Measurements from ENCODE around the gene IFT20.

The IFT20 gene

DNA sequence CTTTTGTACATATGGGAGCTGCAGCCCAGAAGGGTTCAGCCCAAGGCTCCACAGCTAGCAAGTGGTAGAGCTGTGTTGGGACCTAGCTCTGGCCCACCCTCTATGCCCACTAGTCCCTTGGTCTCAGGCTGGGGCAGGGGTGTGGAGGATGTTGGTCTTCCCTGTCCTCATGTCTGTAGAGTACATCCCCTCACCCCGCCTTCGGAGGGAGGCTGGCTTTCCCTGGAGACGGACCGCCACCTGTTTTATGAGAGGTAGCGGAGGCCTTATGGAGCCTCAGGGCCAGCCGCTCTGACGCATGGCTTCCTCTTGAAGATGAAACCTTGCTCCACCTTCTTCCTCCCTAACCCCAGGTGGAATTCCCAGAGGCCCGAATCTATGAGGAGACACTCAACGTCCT, 8.7 kb upstream of the IFT20 start:
- POLR2A ChIA-PET: interaction anchor here (2.2 to 5.9 kb wide), 2 partner anchors 8 to 14 kb away, joined by 7 to 53 read pairs; partner anchors contain the start of genes IFT20, POLDIP2 and TNFAIP1
- no peak overlapping the region for H3K27ac ChIP-seq (ENCODE audit: extremely low read depth, low read depth, low read length)
- H3K4me1 ChIP-seq (ENCODE audit: control insufficient read depth, insufficient read depth, low read length): no peaks in the 10 kb centered on the region
- no peak overlapping the region for H3K4me3 ChIP-seq (ENCODE audit: low read depth, low read length)
- no peak for TF ChIP-seq ZEB2 (tag by site-specific recombination; IDR thresholded peaks at IDR 0.05)
- TF ChIP-seq, protein P1, sequence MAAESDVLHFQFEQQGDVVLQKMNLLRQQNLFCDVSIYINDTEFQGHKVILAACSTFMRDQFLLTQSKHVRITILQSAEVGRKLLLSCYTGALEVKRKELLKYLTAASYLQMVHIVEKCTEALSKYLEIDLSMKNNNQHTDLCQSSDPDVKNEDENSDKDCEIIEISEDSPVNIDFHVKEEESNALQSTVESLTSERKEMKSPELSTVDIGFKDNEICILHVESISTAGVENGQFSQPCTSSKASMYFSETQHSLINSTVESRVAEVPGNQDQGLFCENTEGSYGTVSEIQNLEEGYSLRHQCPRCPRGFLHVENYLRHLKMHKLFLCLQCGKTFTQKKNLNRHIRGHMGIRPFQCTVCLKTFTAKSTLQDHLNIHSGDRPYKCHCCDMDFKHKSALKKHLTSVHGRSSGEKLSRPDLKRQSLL (tag by site-specific recombination; IDR thresholded peaks at IDR 0.05): 0 out of 2 replicates have a peak, but pooled peaks have one; percentile 41
- H3K36me3 ChIP-seq (ENCODE audit: control insufficient read depth in 2 of 2, insufficient read depth in 1 of 2, low read length in 2 of 2): peaks cover 25 to 97% of the 10 kb centered on the region in 2 experiments
- CTCF ChIA-PET: interaction anchor here (0.6 to 1.0 kb wide), 2 partner anchors 73 to 115 kb away, joined by 3 to 6 read pairs; no protein-coding TSS in a partner anchor
- H3K9me3 ChIP-seq (ENCODE audit: control insufficient read depth, insufficient read depth, low read depth, low read length): no peaks in the 10 kb centered on the region

DNA sequence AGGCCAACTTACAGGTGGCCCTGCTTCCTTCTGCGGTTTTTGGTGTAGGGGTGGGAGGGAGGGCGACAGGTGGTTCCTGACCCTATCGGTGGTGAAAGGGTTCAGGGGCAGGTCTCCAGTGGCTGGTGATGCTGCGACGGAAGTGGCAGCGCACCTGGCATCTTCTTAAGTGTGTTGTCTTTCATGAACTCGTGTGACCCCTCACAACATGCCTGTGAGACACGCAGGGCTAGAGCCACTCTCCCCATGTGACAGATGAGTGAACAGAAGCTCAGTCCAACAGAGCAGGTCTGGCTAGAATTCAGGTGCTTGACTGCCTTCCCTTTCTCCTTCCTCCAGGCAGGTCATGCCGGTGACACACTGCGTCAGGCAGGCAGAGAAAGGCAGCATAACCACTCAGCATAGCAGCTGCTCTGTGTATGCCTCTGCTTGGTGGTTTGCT, 8.2 kb upstream of the IFT20 start:
- ChIA-PET POLR2A (interaction anchor here (2.2 to 5.9 kb wide), 2 partner anchors 8 to 14 kb away, joined by 7 to 53 read pairs; partner anchors contain the start of genes IFT20, POLDIP2 and TNFAIP1), CTCF (interaction anchor here (0.5 to 1.0 kb wide), 3 partner anchors 73 to 253 kb away, joined by 3 to 6 read pairs (median 3); no protein-coding TSS in a partner anchor)
- H3K4me1 ChIP-seq (ENCODE audit: control insufficient read depth, insufficient read depth, low read length): no peaks in the 10 kb centered on the region
- no peaks in the 10 kb centered on the region for H3K9me3 ChIP-seq (ENCODE audit: control insufficient read depth, insufficient read depth, low read depth, low read length)
- H3K27ac ChIP-seq (ENCODE audit: extremely low read depth, low read depth, low read length): no peak overlapping the region
- TF ChIP-seq ZNF670 (tag by site-specific recombination; IDR thresholded peaks at IDR 0.05; ENCODE audit: low read depth) (no peak), SALL2 (tag by site-specific recombination; IDR thresholded peaks at IDR 0.05; ENCODE audit: borderline replicate concordance) (no peak), ZBTB1 (tag by site-specific recombination; IDR thresholded peaks at IDR 0.05) (no peak), SCRT2 (tag by site-specific recombination; IDR thresholded peaks at IDR 0.05) (peak; percentile 81), ZNF48 (tag by site-specific recombination; IDR thresholded peaks at IDR 0.05) (no peak), ZNF391 (tag by site-specific recombination; IDR thresholded peaks at IDR 0.05; ENCODE audit: borderline replicate concordance, low read depth) (no peak), ZNF600 (tag by site-specific recombination; IDR thresholded peaks at IDR 0.05) (peak; percentile 79)
- TF ChIP-seq, protein P2, sequence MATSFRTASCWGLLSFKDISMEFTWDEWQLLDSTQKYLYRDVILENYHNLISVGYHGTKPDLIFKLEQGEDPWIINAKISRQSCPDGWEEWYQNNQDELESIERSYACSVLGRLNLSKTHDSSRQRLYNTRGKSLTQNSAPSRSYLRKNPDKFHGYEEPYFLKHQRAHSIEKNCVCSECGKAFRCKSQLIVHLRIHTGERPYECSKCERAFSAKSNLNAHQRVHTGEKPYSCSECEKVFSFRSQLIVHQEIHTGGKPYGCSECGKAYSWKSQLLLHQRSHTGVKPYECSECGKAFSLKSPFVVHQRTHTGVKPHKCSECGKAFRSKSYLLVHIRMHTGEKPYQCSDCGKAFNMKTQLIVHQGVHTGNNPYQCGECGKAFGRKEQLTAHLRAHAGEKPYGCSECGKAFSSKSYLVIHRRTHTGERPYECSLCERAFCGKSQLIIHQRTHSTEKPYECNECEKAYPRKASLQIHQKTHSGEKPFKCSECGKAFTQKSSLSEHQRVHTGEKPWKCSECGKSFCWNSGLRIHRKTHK (tag by site-specific recombination; IDR thresholded peaks at IDR 0.05): no peak
- TF ChIP-seq, protein P3, sequence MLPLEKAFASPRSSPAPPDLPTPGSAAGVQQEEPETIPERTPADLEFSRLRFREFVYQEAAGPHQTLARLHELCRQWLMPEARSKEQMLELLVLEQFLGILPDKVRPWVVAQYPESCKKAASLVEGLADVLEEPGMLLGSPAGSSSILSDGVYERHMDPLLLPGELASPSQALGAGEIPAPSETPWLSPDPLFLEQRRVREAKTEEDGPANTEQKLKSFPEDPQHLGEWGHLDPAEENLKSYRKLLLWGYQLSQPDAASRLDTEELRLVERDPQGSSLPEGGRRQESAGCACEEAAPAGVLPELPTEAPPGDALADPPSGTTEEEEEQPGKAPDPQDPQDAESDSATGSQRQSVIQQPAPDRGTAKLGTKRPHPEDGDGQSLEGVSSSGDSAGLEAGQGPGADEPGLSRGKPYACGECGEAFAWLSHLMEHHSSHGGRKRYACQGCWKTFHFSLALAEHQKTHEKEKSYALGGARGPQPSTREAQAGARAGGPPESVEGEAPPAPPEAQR (tag by site-specific recombination; IDR thresholded peaks at IDR 0.05): no peak
- H3K4me3 ChIP-seq (ENCODE audit: low read depth, low read length): no peak overlapping the region
- peaks cover 20 to 94% of the 10 kb centered on the region in 2 experiments for H3K36me3 ChIP-seq (ENCODE audit: control insufficient read depth in 2 of 2, insufficient read depth in 1 of 2, low read length in 2 of 2)

DNA sequence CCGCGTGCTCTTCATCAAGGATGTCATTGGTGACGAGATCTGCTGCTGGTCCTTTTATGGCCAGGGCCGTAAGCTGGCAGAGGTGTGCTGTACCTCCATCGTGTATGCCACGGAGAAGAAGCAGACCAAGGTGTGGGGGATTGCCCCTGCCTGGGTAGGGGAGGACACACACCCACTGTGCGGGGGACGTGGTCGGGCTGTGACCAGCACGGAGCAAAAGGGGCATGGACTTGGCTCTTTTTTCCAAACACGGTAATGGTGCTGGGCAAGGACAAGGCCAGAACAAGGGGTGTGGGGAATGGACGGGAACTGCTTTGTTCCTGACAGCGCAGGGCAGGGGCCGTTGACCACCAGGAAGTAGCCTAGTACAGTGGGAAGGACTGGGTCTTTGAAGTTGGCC, 7.0 kb upstream of the IFT20 start:
- ChIA-PET POLR2A (interaction anchor here (1.0 kb wide), 1 partner anchor 10 kb away, joined by 3 read pairs; no protein-coding TSS in a partner anchor), CTCF (no interaction called here)
- Histone ChIP-seq H3K27ac (ENCODE audit: extremely low read depth, low read depth, low read length) (no peak overlapping the region), H3K4me1 (ENCODE audit: control insufficient read depth, insufficient read depth, low read length) (no peaks in the 10 kb centered on the region), H3K9me3 (ENCODE audit: control insufficient read depth, insufficient read depth, low read depth, low read length) (no peaks in the 10 kb centered on the region), H3K4me3 (ENCODE audit: low read depth, low read length) (no peak overlapping the region), H3K36me3 (ENCODE audit: control insufficient read depth in 2 of 2, insufficient read depth in 1 of 2, low read length in 2 of 2) (peaks cover 11 to 83% of the 10 kb centered on the region in 2 experiments)
- TF ChIP-seq ZNF548 (tag by site-specific recombination; IDR thresholded peaks at IDR 0.05) (no peak), GLI4 (tag by site-specific recombination; IDR thresholded peaks at IDR 0.05) (no peak)

DNA sequence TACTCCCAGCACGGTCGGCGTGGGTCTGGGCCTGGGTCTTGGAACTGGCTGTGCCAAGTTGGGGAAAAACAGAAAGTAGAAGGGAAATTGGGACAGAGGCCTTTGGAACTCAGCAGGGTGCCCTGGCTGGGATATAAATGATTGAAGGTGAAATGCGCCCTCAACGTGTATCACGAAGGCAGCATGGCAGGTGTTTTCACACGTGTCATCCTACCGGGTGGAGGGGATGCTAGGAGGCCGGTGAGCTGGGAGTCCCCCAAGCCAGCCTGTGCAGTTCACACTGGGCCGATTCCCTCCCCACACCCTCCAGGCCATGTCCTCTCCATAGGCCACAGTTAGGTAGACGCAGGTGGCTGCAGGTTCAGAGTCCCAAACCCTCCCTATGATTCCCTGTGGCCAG, 6.2 kb upstream of the IFT20 start:
- no peaks in the 10 kb centered on the region for H3K9me3 ChIP-seq (ENCODE audit: control insufficient read depth, insufficient read depth, low read depth, low read length)
- ChIA-PET CTCF (no interaction called here), POLR2A (interaction anchor here (1.0 kb wide), 1 partner anchor 10 kb away, joined by 3 read pairs; no protein-coding TSS in a partner anchor)
- H3K36me3 ChIP-seq (ENCODE audit: control insufficient read depth in 2 of 2, insufficient read depth in 1 of 2, low read length in 2 of 2): peaks cover 9 to 75% of the 10 kb centered on the region in 2 experiments; a peak in 1 of 3 replicates
- peaks cover 4% of the 10 kb centered on the region for H3K4me1 ChIP-seq (ENCODE audit: control insufficient read depth, insufficient read depth, low read length)
- H3K27ac ChIP-seq (ENCODE audit: extremely low read depth, low read depth, low read length): no peak overlapping the region
- H3K4me3 ChIP-seq (ENCODE audit: low read depth, low read length): no peak overlapping the region
- TF ChIP-seq ZNF621 (tag by site-specific recombination; IDR thresholded peaks at IDR 0.05) (no peak), ZNF670 (tag by site-specific recombination; IDR thresholded peaks at IDR 0.05; ENCODE audit: low read depth) (no peak), ZNF138 (tag by site-specific recombination; IDR thresholded peaks at IDR 0.05; ENCODE audit: borderline replicate concordance) (no peak), ZNF830 (tag by site-specific recombination; IDR thresholded peaks at IDR 0.05; ENCODE audit: low read depth) (no peak), ZNF585B (tag by site-specific recombination; IDR thresholded peaks at IDR 0.05) (no peak), GLI2 (tag by site-specific recombination; IDR thresholded peaks at IDR 0.05; ENCODE audit: borderline replicate concordance, low read depth) (no peak), ZNF211 (tag by site-specific recombination; IDR thresholded peaks at IDR 0.05; ENCODE audit: low read depth) (no peak), MZF1 (tag by site-specific recombination; IDR thresholded peaks at IDR 0.05; ENCODE audit: borderline replicate concordance) (no peak), ZNF19 (tag by site-specific recombination; IDR thresholded peaks at IDR 0.05; ENCODE audit: low read depth) (no peak), ZNF302 (tag by site-specific recombination; IDR thresholded peaks at IDR 0.05; ENCODE audit: low read depth) (no peak), ZNF214 (tag by site-specific recombination; IDR thresholded peaks at IDR 0.05; ENCODE audit: borderline replicate concordance) (no peak)

Measured in HEK293 (cell line).